ENCODE measurements around the gene ZFAND3. TPM values are rescaled to one million over a fixed set of nuclear protein-coding genes. Genes with fewer than 3 reads are reported as not detected.
"Not testable (repeated sequence)": the region's sequence is repeated elsewhere in the genome, so short reads cannot be mapped to it uniquely, and the experiment has no call there.

ZFAND3 gene
- total and polyA plus RNA-seq, 2 donors (not counting 1 experiment from before 2014, with no cell fraction given) = 13.5 to 58.3 TPM

DNA sequence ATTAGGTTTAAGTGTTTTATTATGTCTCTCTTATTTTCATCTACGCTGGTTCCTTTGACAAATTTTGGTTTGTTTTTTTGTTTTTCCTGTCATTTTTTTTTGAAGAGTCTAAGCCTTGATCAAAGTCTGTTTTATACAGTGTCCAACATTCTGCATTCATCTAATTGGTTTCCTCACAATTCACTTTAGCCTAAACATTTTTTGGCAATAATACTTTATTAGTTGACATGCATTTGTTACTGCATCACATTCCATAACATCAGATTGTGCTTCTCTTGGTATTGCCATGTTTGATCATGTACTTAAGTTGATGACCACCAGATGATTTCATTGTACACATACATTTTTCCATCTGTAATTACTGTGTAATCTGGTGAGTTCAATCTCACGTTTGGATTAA, 173.2 kb downstream of the ZFAND3 start:
- H3K27ac Mint-ChIP-seq = no peak overlapping the region

GRCh38 chr6:37993194-37993593, 173.7 kb downstream of the ZFAND3 start:
- H3K4me1 ChIP-seq (ENCODE audit: control insufficient read depth in 2 of 2, insufficient read depth in 2 of 2, low read length in 2 of 2); H3K4me2 ChIP-seq (replicated peaks; ENCODE audit: low read depth, low read length, poor library complexity, severe bottlenecking); H3K4me3 ChIP-seq (ENCODE audit: control extremely low read depth in 1 of 5, extremely low read depth in 1 of 5, insufficient read depth in 1 of 5, low read depth in 2 of 5, low read length in 4 of 5); intact Hi-C loops (cut with micrococcal nuclease); H3K27ac Mint-ChIP-seq; POLR2A ChIA-PET; ATAC-seq (ENCODE audit: low read depth); H3K9me3 ChIP-seq (ENCODE audit: control extremely low read depth in 1 of 3, control insufficient read depth in 2 of 3, insufficient read depth in 1 of 3, low read length in 2 of 3); H3K9me3 Mint-ChIP-seq (ENCODE audit: insufficient read depth); H3K4me3 Mint-ChIP-seq; H3K9ac ChIP-seq (ENCODE audit: low read length); H3K36me3 ChIP-seq (replicated peaks in 1 of 2; ENCODE audit: control extremely low read depth in 1 of 2, control insufficient read depth in 1 of 2, extremely low read depth in 1 of 2, insufficient read depth in 2 of 2, low read length in 1 of 2); H3K27me3 ChIP-seq (replicated peaks in 1 of 4; ENCODE audit: control extremely low read depth in 1 of 4, control insufficient read depth in 3 of 4, insufficient read depth in 4 of 4, low read length in 3 of 4); H3K27ac ChIP-seq (ENCODE audit: low read length in 2 of 2); H2AFZ ChIP-seq (ENCODE audit: insufficient read depth, low read depth, low read length, poor library complexity, severe bottlenecking); DNase-seq; H3K27me3 Mint-ChIP-seq: not testable (repeated sequence)
- H3K4me1 Mint-ChIP-seq = peaks cover 52% of the 10 kb centered on the region
- CTCF ChIA-PET = interaction anchor here (0.6 to 1.8 kb wide), 2 partner anchors 9 to 302 kb away, joined by 3 to 6 read pairs; no protein-coding TSS in a partner anchor
- Histone ChIP-seq H3K79me2 (ENCODE audit: control insufficient read depth, insufficient read depth, low read length) (peaks cover 65% of the 10 kb centered on the region), H4K20me1 (ENCODE audit: control insufficient read depth, insufficient read depth, low read length, poor library complexity, severe bottlenecking) (peaks cover 57% of the 10 kb centered on the region)
- WGBS (ENCODE audit: insufficient coverage) = 90% methylated on average over 2 of the region's 7 CpGs

More for the DNA sequence above, 173.2 kb downstream of the ZFAND3 start:
- Histone ChIP-seq H3K27me3 (replicated peaks in 1 of 4; ENCODE audit: control extremely low read depth in 1 of 4, control insufficient read depth in 3 of 4, insufficient read depth in 4 of 4, low read length in 3 of 4) (no peaks in the 10 kb centered on the region), H3K9me3 (ENCODE audit: control extremely low read depth in 1 of 3, control insufficient read depth in 2 of 3, insufficient read depth in 1 of 3, low read length in 2 of 3) (no peaks in the 10 kb centered on the region), H3K9ac (ENCODE audit: low read length) (no peak overlapping the region), H2AFZ (ENCODE audit: insufficient read depth, low read depth, low read length, poor library complexity, severe bottlenecking) (no peak overlapping the region), H3K27ac (ENCODE audit: low read length in 2 of 2) (no peak overlapping the region), H3K4me3 (ENCODE audit: control extremely low read depth in 1 of 5, extremely low read depth in 1 of 5, insufficient read depth in 1 of 5, low read depth in 2 of 5, low read length in 4 of 5) (no peak overlapping the region), H3K4me1 (ENCODE audit: control insufficient read depth in 2 of 2, insufficient read depth in 2 of 2, low read length in 2 of 2) (peaks cover 9 to 10% of the 10 kb centered on the region in 2 donors), H3K36me3 (replicated peaks in 1 of 2; ENCODE audit: control extremely low read depth in 1 of 2, control insufficient read depth in 1 of 2, extremely low read depth in 1 of 2, insufficient read depth in 2 of 2, low read length in 1 of 2) (no peaks in the 10 kb centered on the region), H4K20me1 (ENCODE audit: control insufficient read depth, insufficient read depth, low read length, poor library complexity, severe bottlenecking) (peaks cover 61% of the 10 kb centered on the region), H3K79me2 (ENCODE audit: control insufficient read depth, insufficient read depth, low read length) (peaks cover 65% of the 10 kb centered on the region), H3K4me2 (replicated peaks; ENCODE audit: low read depth, low read length, poor library complexity, severe bottlenecking) (no peak overlapping the region)
- H3K4me3 Mint-ChIP-seq = no peak overlapping the region
- no peaks in the 10 kb centered on the region for H3K9me3 Mint-ChIP-seq (ENCODE audit: insufficient read depth)
- no peaks in the 10 kb centered on the region for H3K27me3 Mint-ChIP-seq
- ATAC-seq (ENCODE audit: low read depth) (no peak), DNase-seq (no peak)
- WGBS (ENCODE audit: insufficient coverage) = no CpG with 5 or more reads among the region's 2 CpGs
- intact Hi-C loops (cut with micrococcal nuclease) = no loop called here
- TF ChIP-seq CTCF (IDR thresholded peaks at IDR 0.05) (no peak), EZH2 (IDR thresholded peaks at IDR 0.05; ENCODE audit: borderline replicate concordance, insufficient read depth, low read depth, low read length, poor library complexity, severe bottlenecking) (no peak)
- H3K4me1 Mint-ChIP-seq = peaks cover 50% of the 10 kb centered on the region
- ChIA-PET CTCF (interaction anchor here (1.0 to 1.8 kb wide), 3 partner anchors 8 to 18 kb away, joined by 3 to 6 read pairs (median 4); no protein-coding TSS in a partner anchor), POLR2A (no interaction called here)
